CD4-positive, alpha-beta T cell (primary cell): ENCODE measurements around the gene CD300A. TPM values are rescaled to one million over a fixed set of nuclear protein-coding genes. Genes with fewer than 3 reads are reported as not detected.

Experiments used
- ATAC-seq: fragments of 200-7000 bp; cut with Tn5 transposase; one replicate; pipeline ENCODE4 v1.10.0; 2022; ENCODE audit warnings: mild to moderate bottlenecking; ENCODE audit not compliant: poor library complexity
- CTCF ChIA-PET: fragments of 350-600 bp; sonication (Branson Sonifier 250); formaldehyde crosslinking; loops from one replicate; lab custom pipeline; 2021; ENCODE audit warnings: antibody characterized with exemption, inconsistent platforms; lab: Charles Lee
- POLR2A ChIA-PET: fragments of 350-600 bp; sonication (Branson Sonifier 250); formaldehyde crosslinking; loops from one replicate; lab custom pipeline; 2021; ENCODE audit warnings: antibody characterized with exemption, inconsistent platforms; lab: Charles Lee
- DNase-seq, 14 experiments: peaks; one replicate each; pipeline ENCODE4 v3.0.0-alpha.2; 2013 to 2020; ENCODE audit warnings: mixed read lengths in 2 of 14
- H3K27ac ChIP-seq, 2 donors: one replicate each; pipeline versions ENCODE4 v1.5.1 to v1.7.0; 2013; ENCODE audit warnings: low read length in 2 of 2, low read depth in 1 of 2, mild to moderate bottlenecking in 1 of 2
- H3K27me3 ChIP-seq, 2 experiments: 1 replicate in 1 of 2; 2 replicates in 1 of 2; pipeline versions ENCODE4 v1.6.1 to v1.7.0; 2013; ENCODE audit warnings: low read length in 2 of 2, control low read depth in 1 of 2, mild to moderate bottlenecking in 1 of 2, moderate library complexity in 1 of 2; ENCODE audit not compliant: insufficient read depth in 2 of 2, control insufficient read depth in 1 of 2
- H3K36me3 ChIP-seq: one replicate; pipeline ENCODE4 v1.6.1; 2013; ENCODE audit warnings: low read length, control low read depth; ENCODE audit not compliant: insufficient read depth
- H3K4me1 ChIP-seq: one replicate; pipeline ENCODE4 v1.6.1; 2013; ENCODE audit warnings: low read length, control low read depth; ENCODE audit not compliant: insufficient read depth
- H3K4me3 ChIP-seq: one replicate; pipeline ENCODE4 v1.5.1; 2013; ENCODE audit warnings: mild to moderate bottlenecking, low read length, moderate library complexity
- H3K9me3 ChIP-seq, 2 experiments: 1 replicate in 1 of 2; 2 replicates in 1 of 2; pipeline versions ENCODE4 v1.6.1 to v1.7.0; 2013; ENCODE audit warnings: low read length in 2 of 2, mild to moderate bottlenecking in 2 of 2, control low read depth in 1 of 2, moderate library complexity in 1 of 2; ENCODE audit not compliant: control insufficient read depth in 1 of 2, insufficient read depth in 1 of 2
- H3K27ac Mint-ChIP-seq: one replicate; pipeline ENCODE4 v1.8.0; 2020; ENCODE audit warnings: mixed read lengths
- H3K27me3 Mint-ChIP-seq: one replicate; pipeline ENCODE4 v1.8.0; 2021; ENCODE audit warnings: mixed read lengths
- H3K36me3 Mint-ChIP-seq: one replicate; pipeline ENCODE4 v1.8.0; 2021; ENCODE audit warnings: low read depth, mixed read lengths
- H3K4me1 Mint-ChIP-seq: one replicate; pipeline ENCODE4 v1.8.0; 2021; ENCODE audit warnings: low read depth, mixed read lengths
- H3K4me3 Mint-ChIP-seq: one replicate; pipeline ENCODE4 v1.8.0; 2020; ENCODE audit warnings: mild to moderate bottlenecking, mixed read lengths
- H3K9me3 Mint-ChIP-seq: one replicate; pipeline ENCODE4 v1.8.0; 2020; ENCODE audit warnings: mixed read lengths
- intact Hi-C, 2 experiments: fragments of 100-400 bp; cut with DNase I in 1 of 2; cut with micrococcal nuclease in 1 of 2; formaldehyde crosslinking; loops; one replicate each; pipeline versions ENCODE4 v1.15.1 to v1.9.0; 2023 to 2025; cut with DNase I, micrococcal nuclease
- total RNA-seq, 174 experiments: library from RNA in 2 of 174; stranded (reverse) in 2 of 174; gene quantifications; one replicate each; pipeline ENCODE4 v1.2.3 and lab custom pipeline; 2021 to 2026
- TF ChIP-seq, protein P1 (sequence below): fragments of 200-600 bp; IDR thresholded peaks from one replicate; pipeline ENCODE4 v1.8.0; 2022; ENCODE audit warnings: antibody characterized with exemption, mild to moderate bottlenecking

Gene CD300A
- total RNA-seq, 2 experiments from 2014 or later: 1.8 to 2.6 TPM

DNA sequence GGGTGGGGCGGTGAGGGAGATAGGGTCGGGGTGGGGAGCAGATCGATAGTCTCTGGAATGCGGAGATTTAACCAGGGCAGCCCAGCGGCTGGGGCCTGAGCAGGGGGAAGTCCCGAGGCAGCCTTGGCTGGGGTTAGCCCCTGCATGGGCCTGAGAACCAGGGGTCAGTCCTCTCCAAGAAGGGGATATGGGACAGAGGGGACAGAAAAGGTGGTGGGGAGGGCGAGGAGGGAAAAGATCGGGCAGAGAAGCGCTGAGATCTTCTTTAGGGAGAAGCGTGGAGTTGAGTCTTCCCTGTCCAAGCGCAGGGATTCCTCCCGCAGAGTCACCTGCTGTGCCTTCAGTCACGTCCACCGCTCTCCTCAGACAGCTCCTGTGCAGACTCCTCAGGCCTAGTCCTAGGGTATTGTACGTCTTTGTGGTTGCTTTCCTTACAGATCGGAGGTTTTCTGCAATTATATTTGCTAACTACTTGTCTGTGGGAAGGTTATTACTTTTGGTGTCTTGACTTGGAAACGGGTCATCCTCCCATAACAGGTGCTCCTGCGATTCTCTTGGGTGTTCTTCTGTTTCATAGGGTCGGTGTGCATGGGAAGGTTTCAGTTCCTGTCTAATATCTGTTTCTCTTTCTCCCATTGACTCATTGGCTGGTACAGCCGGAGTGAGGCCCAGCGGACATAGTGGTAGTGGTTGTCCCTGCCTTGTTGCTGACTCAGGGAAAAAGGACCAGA is 952 bp downstream of the CD300A start:
- Mint-ChIP-seq H3K27ac (no peak overlapping the region), H3K4me1 (peaks cover 15% of the 10 kb centered on the region), H3K27me3 (no peaks in the 10 kb centered on the region), H3K9me3 (no peaks in the 10 kb centered on the region), H3K4me3 (peak overlapping the region; percentile 83), H3K36me3 (no peaks in the 10 kb centered on the region)
- DNase-seq: peak in 4 of 14 experiments; percentile 32 to 62 (median 60)
- H3K4me3 ChIP-seq: peak overlapping the region; percentile 72
- CTCF ChIA-PET: interaction anchor here (1.4 kb wide), 1 partner anchor 10 kb away, joined by 3 read pairs; no protein-coding TSS in a partner anchor
- H3K27ac ChIP-seq: peak overlapping the region in 1 of 2 donors; percentile 60
- no peak for ATAC-seq
- no peaks in the 10 kb centered on the region for H3K9me3 ChIP-seq
- intact Hi-C loops: no loop called here
- peaks cover 2% of the 10 kb centered on the region for H3K36me3 ChIP-seq
- peaks cover 79% of the 10 kb centered on the region for H3K4me1 ChIP-seq
- POLR2A ChIA-PET: no interaction called here
- no peaks in the 10 kb centered on the region for H3K27me3 ChIP-seq
- TF ChIP-seq, protein P1, sequence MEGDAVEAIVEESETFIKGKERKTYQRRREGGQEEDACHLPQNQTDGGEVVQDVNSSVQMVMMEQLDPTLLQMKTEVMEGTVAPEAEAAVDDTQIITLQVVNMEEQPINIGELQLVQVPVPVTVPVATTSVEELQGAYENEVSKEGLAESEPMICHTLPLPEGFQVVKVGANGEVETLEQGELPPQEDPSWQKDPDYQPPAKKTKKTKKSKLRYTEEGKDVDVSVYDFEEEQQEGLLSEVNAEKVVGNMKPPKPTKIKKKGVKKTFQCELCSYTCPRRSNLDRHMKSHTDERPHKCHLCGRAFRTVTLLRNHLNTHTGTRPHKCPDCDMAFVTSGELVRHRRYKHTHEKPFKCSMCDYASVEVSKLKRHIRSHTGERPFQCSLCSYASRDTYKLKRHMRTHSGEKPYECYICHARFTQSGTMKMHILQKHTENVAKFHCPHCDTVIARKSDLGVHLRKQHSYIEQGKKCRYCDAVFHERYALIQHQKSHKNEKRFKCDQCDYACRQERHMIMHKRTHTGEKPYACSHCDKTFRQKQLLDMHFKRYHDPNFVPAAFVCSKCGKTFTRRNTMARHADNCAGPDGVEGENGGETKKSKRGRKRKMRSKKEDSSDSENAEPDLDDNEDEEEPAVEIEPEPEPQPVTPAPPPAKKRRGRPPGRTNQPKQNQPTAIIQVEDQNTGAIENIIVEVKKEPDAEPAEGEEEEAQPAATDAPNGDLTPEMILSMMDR: no peak

DNA sequence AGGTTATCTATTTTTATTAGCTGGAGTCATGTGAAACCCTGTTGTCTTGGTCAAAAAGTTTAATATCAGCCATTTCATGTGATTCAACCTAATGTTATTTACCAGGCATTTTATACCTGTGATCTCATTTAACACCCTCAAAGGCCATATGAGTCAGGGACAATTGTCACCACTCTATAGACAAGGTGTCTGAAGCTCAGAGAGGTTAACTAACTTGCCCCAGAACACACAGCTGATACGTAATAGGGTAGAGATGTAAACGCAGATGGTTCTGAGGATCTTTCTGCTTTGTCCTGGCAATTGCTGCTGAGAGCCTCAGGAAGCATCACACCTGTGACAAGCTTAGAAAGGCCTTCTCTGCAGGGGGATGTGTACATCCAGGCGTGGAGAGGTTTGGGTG is 4.9 kb downstream of the CD300A start:
- intact Hi-C loops: no loop called here
- peak in 1 of 14 experiments; percentile 42 for DNase-seq
- Mint-ChIP-seq H3K27ac (no peak overlapping the region), H3K9me3 (peaks cover 3% of the 10 kb centered on the region), H3K36me3 (peaks cover 18% of the 10 kb centered on the region), H3K4me1 (peaks cover 34% of the 10 kb centered on the region), H3K27me3 (no peaks in the 10 kb centered on the region), H3K4me3 (no peak overlapping the region)
- H3K36me3 ChIP-seq: peaks cover 26% of the 10 kb centered on the region
- CTCF ChIA-PET: interaction anchor here (1.4 kb wide), 1 partner anchor 16 kb away, joined by 4 read pairs; no protein-coding TSS in a partner anchor
- no peak overlapping the region for H3K27ac ChIP-seq
- H3K4me1 ChIP-seq: peaks cover 64% of the 10 kb centered on the region
- TF ChIP-seq, protein P1: no peak
- H3K9me3 ChIP-seq: peaks cover 10 to 11% of the 10 kb centered on the region in 2 experiments
- H3K27me3 ChIP-seq: no peaks in the 10 kb centered on the region
- POLR2A ChIA-PET: no interaction called here
- H3K4me3 ChIP-seq: no peak overlapping the region
- no peak for ATAC-seq

DNA sequence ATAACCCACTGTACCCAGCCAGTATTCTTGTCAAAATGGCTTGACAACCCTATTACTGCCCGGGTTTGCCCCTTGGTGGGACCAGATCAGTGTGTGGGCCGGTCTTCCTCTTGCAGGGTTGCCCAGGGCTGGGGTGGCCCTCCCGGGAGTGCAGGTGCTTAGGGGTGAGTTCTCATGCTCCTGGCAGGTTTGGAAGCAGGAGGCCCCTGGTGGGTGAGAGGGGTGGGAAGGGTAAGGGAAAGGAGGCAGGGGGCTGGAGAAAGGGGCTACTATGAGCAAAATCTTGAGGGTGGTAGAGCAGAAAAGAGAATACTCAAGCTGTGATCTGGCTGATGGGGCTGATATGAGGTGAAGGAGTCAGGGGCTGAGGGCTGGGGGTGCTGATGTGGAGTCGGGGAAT is 6.5 kb downstream of the CD300A start:
- peaks cover 3% of the 10 kb centered on the region for H3K9me3 Mint-ChIP-seq
- H3K27ac ChIP-seq: no peak overlapping the region
- TF ChIP-seq, protein P1: no peak
- ATAC-seq (no peak), DNase-seq (no peak)
- H3K4me1 ChIP-seq: peaks cover 62% of the 10 kb centered on the region
- no peaks in the 10 kb centered on the region for H3K27me3 ChIP-seq
- H3K27ac Mint-ChIP-seq: no peak overlapping the region
- H3K36me3 ChIP-seq: peaks cover 31% of the 10 kb centered on the region
- CTCF ChIA-PET: interaction anchor here (1.2 kb wide), 1 partner anchor 35 kb away, joined by 3 read pairs; no protein-coding TSS in a partner anchor
- no peaks in the 10 kb centered on the region for H3K27me3 Mint-ChIP-seq
- intact Hi-C loops: no loop called here
- no peak overlapping the region for H3K4me3 Mint-ChIP-seq
- H3K4me3 ChIP-seq: no peak overlapping the region
- peaks cover 44% of the 10 kb centered on the region for H3K4me1 Mint-ChIP-seq
- POLR2A ChIA-PET: no interaction called here
- H3K9me3 ChIP-seq: peaks cover 11 to 12% of the 10 kb centered on the region in 2 experiments
- H3K36me3 Mint-ChIP-seq: peaks cover 23% of the 10 kb centered on the region
